Measurements from ENCODE around the gene ZFYVE27.
"Not testable (repeated sequence)": the region's sequence is repeated elsewhere in the genome, so short reads cannot be mapped to it uniquely, and the experiment has no call there.

Gene ZFYVE27, protein sequence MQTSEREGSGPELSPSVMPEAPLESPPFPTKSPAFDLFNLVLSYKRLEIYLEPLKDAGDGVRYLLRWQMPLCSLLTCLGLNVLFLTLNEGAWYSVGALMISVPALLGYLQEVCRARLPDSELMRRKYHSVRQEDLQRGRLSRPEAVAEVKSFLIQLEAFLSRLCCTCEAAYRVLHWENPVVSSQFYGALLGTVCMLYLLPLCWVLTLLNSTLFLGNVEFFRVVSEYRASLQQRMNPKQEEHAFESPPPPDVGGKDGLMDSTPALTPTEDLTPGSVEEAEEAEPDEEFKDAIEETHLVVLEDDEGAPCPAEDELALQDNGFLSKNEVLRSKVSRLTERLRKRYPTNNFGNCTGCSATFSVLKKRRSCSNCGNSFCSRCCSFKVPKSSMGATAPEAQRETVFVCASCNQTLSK

DNA sequence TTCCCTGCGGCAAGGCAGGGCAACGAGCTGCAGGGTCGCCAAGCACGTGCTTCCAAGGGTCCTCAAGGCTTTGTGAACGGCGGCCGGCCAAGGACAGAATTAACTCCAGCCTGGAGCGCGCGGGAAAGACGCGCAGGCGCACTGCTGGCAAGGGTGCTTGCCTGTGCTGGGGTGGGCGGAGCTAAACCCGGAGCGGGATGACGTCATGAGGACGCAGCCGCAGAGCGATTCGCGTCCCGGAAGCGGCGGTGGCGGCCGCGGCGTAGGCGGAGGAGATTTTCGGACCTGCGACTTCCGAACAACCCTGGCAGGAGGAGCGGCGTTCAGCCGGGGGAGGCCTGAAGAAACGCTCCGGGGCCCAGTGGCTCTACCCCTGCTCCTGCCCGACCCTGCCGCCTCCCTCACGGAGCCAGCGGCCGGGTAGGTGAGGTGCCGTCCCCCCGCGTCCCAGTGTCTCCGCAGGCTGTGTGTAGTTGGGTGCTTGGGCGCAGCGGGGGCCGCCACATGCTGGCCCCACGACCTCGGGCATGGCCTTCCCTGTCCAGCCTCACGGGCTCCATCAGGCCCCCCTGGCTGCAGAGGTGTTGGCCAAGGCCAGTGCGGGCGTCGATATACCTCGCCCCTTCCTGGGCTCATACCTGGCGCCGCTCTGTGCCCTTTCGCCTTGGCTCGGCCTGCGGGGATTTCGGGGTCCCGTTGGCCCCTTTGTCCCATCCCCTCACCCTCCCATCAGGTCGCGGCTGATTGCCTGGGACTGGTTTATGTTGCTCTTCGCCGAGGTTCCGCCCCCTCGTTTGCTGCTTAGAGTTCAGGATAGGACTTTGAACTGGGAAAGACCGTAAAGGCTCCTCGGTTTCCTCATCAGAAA is at the start of gene ZFYVE27:
ZFYVE27 (plus strand) TSS at position 227 of the 868 bp plus-strand sequence. CDS start 1,350 bp downstream, outside the sequence.
- peak; percentile 90 to 99 (median 94) for DNase-seq
- intact Hi-C loops (cut with DNase I): loop anchor here (5.0 kb wide), 1 partner anchor 165 kb away; the partner anchor contains the start of gene ANKRD2

DNA sequence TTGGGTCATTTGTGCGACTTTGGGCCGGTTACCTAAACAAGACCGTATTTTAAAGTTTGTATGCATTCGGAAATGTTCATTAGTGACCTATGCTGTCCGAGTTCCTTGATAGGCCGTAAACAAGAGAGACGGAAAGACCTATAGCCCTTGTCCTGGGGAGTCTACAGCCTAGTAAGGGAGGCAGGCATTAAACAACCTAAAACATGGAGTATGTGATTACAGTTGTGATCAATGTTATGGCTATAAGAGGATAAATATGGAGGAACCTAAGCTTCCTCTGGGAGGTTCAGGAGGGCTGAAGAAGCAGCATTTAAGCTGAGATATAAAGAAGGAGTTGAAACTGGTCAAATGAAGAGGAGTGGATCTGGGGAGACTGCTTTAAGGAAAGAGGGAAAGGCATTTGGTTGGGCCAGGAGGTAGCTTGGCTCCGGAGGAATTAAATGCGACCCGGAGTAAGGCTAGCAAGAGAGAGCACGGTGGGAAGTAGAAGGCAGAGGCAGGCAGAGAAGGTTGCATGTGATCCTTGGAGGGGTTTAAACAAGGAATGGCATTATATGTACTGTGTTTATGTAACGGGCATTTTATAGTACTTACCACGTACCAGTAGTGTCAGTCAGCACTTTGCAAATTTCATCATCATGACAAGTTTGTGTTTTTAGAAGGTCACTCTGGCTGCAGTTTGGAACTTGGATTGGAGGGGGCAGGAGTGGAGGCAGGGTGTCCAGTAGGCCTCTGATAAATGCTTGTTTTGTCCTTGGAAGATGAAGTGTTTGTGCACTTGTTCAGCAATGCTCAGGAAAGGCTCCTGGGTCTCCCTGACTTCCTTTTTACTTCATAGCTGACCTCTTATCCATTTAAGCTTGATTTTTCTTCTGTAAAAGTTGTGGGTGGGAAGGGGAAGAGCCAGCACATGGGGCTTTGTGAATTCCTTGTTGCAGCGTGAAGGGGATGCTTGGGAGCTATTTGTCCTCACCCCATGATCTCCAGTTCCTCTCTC is 48.8 kb upstream of the ZFYVE27 start:
- intact Hi-C loops (cut with DNase I): loop anchor here (1.0 kb wide), 1 partner anchor 48 kb away; the partner anchor contains the start of gene PI4K2A

DNA sequence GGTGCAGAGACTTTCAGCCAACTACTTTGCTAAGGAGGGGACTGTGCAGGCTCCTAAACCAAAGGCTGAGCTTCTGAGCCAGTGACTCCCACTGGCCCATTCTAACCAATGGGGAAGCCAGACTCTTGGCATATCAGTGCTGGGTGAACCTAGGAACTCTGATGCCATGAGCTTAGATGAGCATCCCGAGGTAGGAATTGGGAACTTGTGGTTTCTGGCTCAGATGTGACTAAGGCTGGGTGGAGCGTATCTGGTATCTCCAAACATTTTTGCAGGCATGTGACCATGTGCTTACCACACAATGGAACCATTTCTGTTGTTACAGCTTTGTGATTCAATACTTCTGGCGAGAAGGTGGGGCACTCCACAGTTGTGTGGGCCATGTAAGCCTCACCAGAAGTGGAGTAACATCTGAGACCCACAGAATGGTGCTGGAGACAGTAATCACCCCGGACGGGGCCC is 47.3 kb upstream of the ZFYVE27 start:
- intact Hi-C loops (cut with DNase I): no loop called here
- DNase-seq: no peak

More for the DNA sequence above, 48.8 kb upstream of the ZFYVE27 start:
- no peak for DNase-seq

DNA sequence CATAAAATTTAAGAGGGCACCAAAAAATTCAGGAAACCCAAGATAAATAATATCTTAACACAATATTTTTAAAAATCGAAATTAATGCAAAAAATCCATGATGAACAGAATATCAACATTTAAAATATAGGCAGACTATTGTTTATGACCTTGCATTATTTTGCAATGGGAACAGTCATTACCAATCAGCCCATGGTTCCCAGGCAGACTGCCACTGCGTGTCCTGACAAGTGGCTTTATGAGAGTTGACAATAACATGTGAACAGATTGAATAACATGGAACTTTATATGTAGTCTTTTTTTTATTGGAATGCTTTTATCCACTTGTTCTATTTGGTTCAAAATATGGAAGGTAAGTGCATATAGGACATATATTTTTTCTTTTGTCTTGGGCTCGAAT is 46.8 kb upstream of the ZFYVE27 start:
- no peak for DNase-seq
- intact Hi-C loops (cut with DNase I): no loop called here

DNA sequence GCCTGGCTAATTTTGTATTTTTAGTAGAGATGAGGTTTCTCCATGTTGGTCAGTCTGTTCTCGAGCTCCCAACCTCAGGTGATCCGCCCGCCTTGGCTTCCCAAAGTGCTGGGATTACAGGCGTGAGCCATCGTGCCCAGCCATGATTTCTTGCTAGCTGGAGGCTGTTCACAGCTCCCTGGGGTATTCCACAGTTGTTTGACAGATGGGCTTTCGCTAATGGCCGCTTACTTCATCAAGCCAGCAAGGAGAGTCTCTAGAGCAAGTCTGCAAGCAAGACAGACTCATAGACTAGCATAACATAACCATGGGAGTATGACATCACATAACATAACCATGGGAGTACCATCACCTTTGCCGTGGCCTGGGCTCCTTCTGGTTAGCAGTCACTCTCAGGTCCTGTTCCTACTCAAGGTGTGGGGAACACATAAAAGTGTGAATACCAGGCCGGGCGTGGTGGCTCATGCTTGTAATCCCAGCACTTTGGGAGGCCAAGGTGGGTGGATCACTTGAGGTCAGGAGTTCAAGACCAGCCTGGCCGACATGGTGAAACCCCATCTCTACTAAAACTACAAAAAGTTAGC is 38.8 kb upstream of the ZFYVE27 start:
- intact Hi-C loops (cut with DNase I): not testable (repeated sequence)
- peak in 2 of 10 donors; percentile 49 to 51 for DNase-seq

DNA sequence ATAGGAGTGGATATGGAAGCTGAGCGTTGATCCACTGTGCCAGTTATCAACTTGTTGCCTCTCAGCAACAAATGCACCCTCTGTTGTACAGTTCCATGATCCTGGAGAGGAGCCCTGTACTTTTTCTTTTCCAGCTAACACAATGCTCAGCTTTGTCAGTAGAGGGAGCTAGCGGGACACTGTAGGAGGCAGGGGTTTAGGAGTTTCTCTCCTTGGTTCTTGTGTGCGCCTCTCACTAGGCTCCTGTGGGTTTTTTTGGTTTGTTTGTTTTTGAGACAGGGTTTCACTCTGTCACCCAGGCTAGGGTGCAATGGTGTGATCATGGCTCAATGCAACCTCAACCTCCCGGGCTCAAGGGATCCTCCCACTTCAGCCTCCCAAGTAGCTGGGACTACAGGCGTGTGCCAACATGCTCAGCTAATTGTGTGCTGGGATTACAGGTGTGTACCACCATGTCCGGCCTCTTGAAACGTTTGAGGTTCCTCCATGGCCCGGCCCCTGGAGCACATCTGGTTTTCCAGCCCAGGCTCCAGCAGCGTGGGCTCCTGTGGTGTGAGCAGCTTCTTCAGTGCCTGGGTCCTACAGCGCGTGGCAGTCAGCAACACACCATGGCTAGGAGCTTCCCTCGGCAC is 35.4 kb upstream of the ZFYVE27 start:
- intact Hi-C loops (cut with DNase I): no loop called here
- peak in 6 of 10 donors; percentile 39 to 78 (median 50) for DNase-seq

DNA sequence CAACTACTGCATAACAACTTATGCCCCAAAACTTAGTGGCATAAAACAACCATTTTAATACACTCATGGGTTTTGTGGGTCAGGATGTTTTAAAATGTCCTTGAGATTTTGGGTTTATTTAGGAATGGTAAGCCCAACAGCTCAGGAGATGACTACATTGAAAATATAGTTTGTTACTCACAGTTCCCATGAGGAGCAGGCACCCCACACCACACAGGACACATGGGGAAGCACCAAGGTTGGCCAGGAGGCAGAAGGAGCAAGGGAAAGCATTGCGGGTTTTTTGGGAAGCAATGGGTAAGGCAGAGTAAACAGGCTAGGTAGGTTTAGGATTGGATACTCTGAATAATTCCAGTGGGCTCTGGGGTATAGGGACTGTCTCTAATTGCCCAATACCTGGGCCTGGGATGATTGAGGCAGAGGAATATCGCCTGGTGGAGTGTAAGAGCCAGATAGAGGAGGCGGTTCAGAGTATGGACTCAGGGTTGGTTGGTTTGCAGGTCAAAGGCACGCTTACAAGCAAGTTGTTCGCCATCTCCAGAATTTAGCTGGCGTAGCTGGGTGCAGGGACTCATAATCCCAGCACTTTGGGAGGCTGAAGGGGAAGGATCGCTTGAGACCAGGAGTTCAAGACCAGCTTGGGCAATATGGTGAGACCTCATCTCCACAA is 33.4 kb upstream of the ZFYVE27 start:
- intact Hi-C loops (cut with DNase I): no loop called here
- peak in 1 of 10 donors; percentile 28 for DNase-seq

DNA sequence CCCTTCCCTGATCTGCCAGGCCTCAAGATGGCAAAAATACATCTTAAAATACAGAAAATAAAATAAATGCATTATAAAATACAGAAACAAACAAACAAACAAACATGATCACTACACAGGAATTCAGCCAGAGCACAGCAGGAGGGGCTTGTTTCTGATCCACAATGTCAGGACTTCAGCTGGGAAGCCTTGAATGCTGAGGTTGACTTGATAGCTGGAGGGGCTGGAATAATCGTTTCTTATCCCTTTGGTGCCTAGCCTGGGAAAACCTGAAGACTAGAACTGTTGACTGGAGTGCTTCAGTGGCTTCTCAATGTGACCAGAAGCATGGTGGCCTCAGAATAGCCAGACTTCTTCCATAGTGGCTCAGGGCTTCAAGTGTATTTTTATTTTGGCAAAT is 32.6 kb upstream of the ZFYVE27 start:
- intact Hi-C loops (cut with DNase I): no loop called here
- DNase-seq: no peak

DNA sequence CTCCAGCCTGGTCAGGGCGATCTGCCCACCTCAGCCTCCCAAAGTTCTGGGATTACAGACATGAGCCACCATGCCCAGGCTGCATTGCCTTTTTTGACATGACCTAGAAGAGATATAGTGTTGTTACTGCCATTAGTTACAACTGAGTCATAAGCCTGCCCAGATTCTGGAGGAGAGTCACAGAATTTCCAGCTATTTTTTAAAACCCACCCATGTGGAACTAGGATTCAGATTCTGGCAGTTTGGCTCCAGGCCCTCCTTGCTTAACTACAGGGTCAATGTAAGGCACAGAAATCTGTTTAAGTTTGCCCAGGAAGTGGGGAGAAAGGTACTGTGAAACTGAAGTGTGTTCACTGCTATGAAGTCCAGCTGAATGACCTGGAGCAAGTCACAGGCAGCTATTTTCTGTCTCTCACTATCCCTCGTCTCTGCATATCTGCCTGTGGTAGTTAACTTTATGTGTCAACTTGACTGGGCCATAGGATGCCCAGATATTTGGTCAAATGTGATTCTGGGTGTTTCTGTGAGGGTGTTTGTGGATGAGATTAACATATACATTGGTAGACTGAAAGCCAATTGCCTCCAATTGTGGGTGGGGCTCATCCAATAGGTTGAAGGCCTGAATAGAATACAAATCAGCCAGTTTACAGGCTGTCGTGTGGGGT is 31.8 kb upstream of the ZFYVE27 start:
- intact Hi-C loops (cut with DNase I): no loop called here
- no peak for DNase-seq

DNA sequence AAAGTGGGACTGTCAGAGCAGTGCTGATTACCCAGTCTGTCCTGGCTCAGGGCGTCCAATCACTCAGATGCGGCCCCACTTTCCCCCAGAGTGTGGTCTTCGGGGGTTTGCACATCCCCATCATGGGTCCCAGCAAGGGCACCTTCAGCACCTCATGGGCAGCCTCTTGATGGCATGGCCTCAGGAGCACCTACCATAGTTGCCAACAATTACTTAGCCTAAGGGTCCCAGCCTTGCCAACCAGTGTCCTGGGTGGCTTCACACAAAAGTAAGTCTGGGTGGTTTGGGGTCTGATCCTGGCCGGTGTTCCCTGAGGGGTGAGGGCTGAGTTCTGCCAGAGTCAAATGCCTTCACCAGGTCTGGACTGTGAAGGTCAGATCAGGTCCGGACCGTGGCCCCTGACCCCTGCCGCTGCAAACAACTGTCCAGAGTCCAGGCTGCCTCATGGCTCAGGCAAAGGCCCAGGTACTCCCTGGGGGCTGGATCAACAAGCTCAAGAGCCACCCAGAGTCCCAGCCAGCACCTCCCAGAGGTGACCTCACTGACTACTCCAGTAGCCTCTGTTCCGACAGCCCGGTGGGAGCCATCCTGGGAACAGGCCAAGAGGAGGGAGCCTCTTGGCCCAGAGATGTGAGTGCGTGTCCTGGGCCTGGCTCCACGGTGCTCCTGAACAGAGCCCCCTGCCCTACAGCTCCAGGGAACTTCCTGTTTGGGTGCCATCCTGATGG is 29.6 kb upstream of the ZFYVE27 start:
- DNase-seq: peak in 1 of 10 donors; percentile 52
- intact Hi-C loops (cut with DNase I): no loop called here

DNA sequence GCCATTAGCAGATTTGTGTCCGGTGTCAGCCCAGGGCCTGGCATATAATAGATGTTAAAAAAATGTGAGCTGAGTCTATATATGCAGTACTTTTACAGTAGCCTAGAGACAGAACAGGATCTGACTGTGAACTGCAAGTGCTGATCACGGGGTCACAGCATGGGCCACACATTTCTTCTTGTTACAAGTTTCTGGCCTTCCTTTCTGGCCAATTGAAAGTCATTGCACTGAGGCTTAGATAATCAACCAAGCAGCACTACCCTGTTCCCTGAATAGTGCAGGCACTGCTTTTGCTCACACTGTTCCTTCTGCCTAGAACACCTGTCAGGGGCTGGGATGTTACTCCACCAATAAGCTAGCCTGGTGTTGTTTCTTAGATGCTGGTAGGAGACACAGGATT is 28.8 kb upstream of the ZFYVE27 start:
- intact Hi-C loops (cut with DNase I): no loop called here
- DNase-seq: peak in 1 of 10 donors; percentile 10

DNA sequence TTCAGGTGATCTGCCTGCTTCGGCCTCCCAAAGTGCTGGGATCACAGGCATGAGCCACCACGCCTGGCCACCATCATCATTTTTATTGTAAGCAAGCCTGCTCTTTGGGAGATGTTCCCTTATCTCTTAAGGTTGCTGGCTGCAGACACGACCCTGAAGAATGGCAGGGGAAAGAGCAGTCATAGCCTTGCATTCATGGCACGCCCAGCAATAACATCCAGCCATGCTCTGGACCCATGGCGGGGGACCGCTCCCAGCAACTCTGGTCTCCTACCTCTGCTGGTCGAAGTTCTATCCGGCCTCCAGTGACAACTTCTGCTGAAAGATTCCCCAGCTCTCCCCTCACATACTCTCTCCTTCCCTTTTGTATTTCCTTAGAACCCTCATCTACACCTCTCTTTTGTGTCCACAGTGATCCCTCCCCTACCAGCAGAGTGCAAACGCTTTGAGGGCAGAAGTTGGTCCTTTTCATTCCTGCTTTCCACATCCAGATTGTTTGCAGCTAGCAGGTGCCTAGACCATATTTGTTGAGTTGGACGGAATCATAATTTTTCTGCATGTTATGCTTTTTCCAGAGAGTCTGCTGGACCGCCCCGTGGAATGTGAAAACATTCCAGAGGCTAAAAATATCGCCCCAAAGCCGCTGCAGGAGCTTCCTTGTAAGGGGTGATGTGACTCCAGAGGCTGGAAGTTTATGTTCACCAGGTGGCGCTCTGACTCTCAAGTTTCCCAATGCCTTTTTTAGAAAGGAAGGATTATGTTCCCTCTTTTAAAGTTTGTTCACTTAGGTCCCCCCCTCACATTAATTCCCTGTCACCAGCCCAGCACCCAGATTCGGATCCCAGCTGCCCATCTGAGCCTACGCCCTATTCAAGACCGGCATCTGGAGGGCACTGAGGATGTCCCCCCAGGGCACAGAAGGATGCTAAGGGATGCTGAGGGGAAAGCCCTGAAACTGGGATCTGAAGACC is 27.7 kb upstream of the ZFYVE27 start:
- intact Hi-C loops (cut with DNase I): loop anchor here (1.0 kb wide), 1 partner anchor 22 kb away; no protein-coding TSS in a partner anchor
- peak in 7 of 10 donors; percentile 31 to 80 (median 54) for DNase-seq

DNA sequence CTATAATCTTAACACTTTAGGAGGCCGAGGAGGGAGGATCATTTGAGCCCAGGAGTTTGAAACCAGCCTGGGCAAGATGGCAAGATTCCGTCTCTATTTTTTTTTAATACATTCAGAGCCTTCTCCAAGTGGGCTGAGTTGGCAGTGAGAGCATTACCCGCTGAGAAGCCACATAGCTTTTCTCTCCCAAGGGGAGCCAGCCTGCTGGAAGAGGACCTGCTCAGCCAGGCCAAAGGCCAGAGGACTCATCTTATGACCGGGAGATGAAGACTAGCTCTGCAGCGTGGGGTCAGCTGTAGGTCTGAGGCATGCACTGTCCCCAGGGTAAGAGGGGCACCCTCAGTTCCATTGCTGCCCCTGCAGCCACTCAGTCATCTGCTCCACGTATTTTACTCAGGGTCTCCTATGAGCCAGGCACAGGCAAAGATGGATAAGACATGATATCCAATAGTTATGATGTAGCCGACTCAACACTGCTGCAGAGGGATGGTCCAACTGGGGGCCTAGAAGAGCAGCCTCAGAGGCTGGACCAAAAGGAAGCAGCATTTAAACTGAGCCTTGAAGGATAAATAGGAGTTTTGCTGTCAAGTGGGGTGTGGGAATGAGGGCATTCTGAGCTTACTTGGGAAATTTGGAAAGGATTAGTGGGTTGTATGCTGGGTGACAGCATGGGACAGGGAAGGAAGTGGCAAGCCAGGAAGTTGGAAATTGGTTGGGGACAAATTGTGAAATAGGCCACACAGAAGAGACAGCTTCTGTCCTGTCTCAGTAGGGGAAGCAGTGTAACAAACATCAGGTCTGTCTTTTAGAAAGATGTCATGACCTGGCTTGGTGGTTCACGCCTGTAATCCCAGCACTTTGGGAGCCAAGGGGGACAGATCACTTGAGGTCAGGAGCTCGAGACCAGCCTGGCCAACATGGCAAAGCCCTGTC is 25.0 kb upstream of the ZFYVE27 start:
- intact Hi-C loops (cut with DNase I): no loop called here
- DNase-seq: peak in 1 of 10 donors; percentile 33

DNA sequence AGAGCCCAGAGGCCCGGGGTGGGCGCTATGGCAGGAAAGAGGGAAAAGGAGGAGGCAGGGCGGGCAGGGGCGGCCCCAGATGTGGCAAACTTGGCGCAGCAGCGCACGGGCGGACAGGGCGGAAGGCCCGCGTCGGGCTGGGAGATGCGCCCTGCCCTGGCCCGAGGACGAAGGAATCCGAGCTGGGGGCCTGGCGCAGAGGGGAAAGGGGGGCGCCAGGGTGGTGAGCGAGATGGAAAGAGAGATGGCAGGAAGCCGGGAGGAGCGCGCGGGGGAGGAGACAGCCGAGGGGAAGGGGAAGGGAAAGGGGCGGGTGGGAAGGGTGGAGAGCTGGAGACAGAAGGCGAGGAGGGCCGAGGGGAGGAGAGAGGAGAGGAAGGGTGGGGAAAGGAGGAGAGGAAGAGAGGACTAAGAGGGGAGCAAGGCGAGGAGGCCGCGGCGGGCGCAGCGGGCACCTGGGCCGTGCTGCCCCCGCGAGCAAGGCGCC is 23.5 kb upstream of the ZFYVE27 start, which contains the start of gene MARVELD1:
MARVELD1 (plus strand) TSS at position 392 of the 487 bp plus-strand sequence. CDS start 147 bp downstream, outside the sequence.
- DNase-seq: peak in 7 of 10 donors; percentile 21 to 88 (median 48)
- intact Hi-C loops (cut with DNase I): no loop called here

Measured in posterior cingulate gyrus (tissue), 11 donors.